GM12801 (cell line): ENCODE measurements around the gene PTH2.

Experiments used
- CTCF ChIP-seq: IDR thresholded peaks from one replicate; pipeline ENCODE4 v1.5.1; 2011; ENCODE audit warnings: control low read depth; ENCODE audit not compliant: insufficient read length; ENCODE audit errors: extremely low read depth

The PTH2 gene

GRCh38 chr19:49439836-49440235 is 16.6 kb upstream of the PTH2 start:
- no peak for TF ChIP-seq CTCF

GRCh38 chr19:49438261-49438660 is 15.0 kb upstream of the PTH2 start:
- no peak for TF ChIP-seq CTCF

GRCh38 chr19:49437231-49437630 is 14.0 kb upstream of the PTH2 start:
- no peak for TF ChIP-seq CTCF

GRCh38 chr19:49436381-49437017 is 13.3 kb upstream of the PTH2 start:
- TF ChIP-seq CTCF: no peak

GRCh38 chr19:49435670-49436069 is 12.4 kb upstream of the PTH2 start:
- no peak for TF ChIP-seq CTCF

- no peak for TF ChIP-seq CTCF
Measured at GRCh38 chr19:49434907-49435583, 11.8 kb upstream of the PTH2 start.

GRCh38 chr19:49433240-49433901 is 10.1 kb upstream of the PTH2 start:
- no peak for TF ChIP-seq CTCF
